Activated CD4-positive, alpha-beta T cell treated with anti-CD3 and anti-CD28 coated beads for 4 hours (primary cell): ENCODE results near the gene FAM135A.
"Not testable (repeated sequence)": the region's sequence is repeated elsewhere in the genome, so short reads cannot be mapped to it uniquely, and the experiment has no call there.

Experiments
- DNase-seq, 2 donors: peaks; one replicate each; pipeline ENCODE4 v3.0.0-alpha.2; 2020

FAM135A gene

GRCh38 chr6:70551566-70551965 lies 138.3 kb downstream of the FAM135A start:
- DNase-seq: no peak

- not testable (repeated sequence) for DNase-seq
Measured at GRCh38 chr6:70552286-70552940, 139.1 kb downstream of the FAM135A start.

- no peak for DNase-seq
Measured at GRCh38 chr6:70552974-70553373, 139.7 kb downstream of the FAM135A start.

GRCh38 chr6:70557998-70558397 lies 144.7 kb downstream of the FAM135A start:
- no peak for DNase-seq

DNA sequence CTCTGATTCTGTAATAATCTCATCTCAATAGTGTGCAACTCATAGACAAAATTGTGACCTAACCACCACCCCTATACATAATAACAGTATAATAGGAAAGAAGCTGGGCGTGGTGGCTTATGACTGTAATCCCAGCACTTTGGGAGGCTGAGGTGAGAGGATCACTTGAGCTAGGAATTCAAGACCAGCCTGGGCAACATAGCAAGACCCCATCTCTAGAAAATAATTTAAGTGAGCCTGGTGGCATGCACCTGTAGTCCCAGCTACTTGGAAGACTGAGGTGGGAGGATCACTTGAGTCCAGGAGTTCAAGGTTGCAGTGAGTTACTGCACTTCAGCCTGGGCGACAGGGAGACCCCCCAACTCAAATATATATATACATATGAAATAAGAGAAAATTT lies 149.1 kb downstream of the FAM135A start:
- not testable (repeated sequence) for DNase-seq

- DNase-seq: no peak
Measured at GRCh38 chr6:70563530-70563929, 150.2 kb downstream of the FAM135A start.

DNA sequence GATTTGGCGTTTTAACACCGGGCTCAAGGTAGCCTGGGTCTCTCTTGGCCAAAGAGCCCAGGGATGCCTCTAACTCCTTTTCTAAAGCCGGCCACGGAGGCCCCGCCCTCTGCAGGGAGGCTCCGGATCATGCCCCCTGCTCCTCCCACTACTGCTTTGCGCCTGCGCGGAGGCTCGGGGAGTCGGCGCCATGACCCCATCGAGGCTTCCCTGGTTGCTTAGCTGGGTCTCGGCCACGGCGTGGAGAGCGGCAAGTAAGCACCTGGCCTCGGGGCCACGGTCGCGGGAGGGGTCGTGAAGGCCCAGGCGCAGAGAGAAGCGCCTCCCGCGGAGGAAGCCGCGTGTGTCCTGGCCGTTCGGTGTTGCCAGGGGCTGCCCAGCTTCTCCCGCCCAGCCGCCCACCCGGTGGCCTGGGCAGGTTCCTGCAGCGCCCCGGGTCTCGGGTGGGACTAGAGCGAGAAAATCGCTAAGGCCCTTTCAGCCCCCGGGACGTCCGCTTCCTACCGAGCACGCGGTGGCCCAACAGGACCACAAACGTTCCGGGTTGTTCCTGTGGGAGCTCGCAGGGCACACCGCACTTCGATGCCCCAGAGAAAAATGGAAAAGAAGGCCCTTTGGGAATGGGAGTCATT lies 153.6 kb downstream of the FAM135A start, which contains the start of gene SDHAF4:
Gene SDHAF4, plus strand, starts transcription at position 180 of the 632 bp plus-strand sequence. Its CDS starts 11 bp downstream, at position 191.
- DNase-seq: peak; percentile 95

DNA sequence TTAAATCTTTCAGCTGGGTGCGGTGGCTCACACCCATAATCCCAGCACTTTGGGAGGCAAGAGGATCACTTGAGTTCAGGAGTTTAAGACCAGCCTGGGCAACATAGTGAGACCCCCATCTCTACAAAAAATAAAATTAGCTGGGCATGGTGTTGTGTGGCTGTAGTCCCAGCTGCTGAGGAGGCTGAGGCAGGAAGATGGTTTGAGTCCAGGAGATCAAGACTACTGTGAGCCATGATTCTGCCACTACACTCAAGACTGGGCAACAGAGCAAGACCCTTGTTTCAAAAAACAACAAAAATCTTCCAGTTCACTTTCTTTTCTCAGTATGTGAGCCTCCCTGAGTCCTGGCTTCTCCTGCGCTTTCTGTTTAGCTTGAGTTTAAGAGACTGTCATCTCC lies 161.3 kb downstream of the FAM135A start:
- DNase-seq: no peak

- DNase-seq: no peak
Measured at GRCh38 chr6:70575899-70576495, 162.7 kb downstream of the FAM135A start.

- DNase-seq: no peak
Measured at GRCh38 chr6:70586114-70586513, 172.8 kb downstream of the FAM135A start.

DNA sequence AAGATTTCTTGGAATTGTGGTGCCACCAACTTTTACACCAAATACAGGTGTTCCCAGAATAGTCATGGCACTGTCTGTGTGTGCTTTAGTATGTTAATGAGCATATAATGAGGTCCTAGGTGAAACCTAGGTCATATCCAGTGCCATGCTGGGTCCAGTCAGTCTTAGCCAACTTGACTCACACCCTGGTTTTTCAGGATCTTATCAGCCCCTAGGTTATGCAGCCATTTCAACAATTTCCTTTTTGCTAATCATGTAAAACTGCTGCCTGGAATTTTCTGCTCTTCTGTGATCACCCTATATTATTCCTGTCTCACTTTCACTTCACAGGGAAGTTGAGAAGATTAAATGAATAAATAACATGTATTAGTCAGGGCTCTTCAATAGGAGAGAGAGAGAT lies 177.1 kb downstream of the FAM135A start:
- DNase-seq: no peak

DNA sequence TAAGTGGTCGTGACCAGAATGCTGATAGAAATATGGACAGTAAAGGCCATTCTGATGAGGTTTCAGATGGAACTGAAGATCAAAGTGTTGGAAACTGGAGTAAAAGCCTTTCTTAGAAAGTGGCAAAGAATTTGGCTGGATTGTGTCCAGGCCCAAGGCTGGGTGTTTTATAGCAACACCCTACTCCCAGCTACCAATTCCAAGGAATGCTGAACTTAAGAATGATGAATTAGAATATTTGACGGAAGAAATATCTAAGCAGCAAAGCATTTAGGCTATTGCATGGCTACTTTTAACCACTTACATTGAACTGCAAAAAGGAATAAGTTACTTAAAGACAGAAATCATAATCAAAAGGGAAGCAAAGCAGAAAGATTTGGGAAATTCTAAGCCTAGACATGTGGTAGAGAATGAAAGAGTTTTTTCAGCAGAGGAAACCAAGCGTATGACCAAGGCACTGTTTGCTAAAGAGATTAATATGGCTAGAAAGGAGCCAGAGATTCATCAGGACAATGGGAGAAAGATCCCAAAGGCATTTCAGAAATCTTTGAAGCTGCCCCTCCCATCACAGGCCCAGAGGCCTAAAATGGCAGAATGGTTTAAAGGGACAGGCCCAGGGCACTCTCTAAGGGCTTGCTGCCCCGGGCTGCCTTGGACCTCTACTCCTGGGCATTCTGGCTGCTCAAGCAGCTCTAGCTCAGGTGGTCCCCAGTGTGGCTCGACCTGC lies 179.2 kb downstream of the FAM135A start:
- DNase-seq: no peak

GRCh38 chr6:70593118-70593486 lies 179.8 kb downstream of the FAM135A start:
- no peak for DNase-seq

DNA sequence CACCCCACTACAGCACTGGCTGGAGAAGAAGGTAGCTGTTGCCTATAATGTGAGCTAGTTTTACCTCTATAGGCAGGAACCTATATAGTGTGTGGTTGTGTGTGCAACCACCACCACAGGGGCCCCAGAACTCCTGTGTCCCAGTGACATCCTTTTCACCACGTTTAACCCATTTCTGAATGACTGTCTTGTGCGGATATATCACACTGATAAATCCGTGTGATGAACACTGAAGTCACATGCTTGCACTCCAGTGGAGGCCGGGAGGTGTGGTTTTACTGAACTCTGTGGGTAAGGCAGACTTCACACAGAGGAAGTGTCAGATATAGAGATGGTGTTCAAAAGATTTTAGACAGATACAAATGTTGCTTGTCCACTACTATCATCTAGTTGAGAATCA lies 185.9 kb downstream of the FAM135A start:
- DNase-seq: no peak

DNA sequence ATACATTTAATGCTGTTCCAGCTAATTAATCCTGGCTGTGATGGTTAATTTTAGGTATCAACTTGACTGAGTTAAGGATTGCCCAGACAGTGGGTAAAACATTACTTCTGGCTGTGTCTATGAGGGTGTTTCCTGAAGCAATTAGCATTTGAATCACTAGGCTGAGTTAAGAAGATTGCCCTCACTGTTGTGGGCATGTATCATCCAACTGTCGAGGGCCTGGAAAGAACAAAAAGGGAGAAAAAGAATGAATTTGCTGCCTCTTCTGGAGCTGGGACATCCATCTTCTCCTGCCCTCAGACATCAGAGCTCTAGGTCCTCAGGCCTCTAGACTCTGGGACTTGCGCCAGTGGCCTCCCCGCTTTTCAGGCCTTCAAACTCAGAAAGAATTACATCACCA lies 187.7 kb downstream of the FAM135A start:
- no peak for DNase-seq

DNA sequence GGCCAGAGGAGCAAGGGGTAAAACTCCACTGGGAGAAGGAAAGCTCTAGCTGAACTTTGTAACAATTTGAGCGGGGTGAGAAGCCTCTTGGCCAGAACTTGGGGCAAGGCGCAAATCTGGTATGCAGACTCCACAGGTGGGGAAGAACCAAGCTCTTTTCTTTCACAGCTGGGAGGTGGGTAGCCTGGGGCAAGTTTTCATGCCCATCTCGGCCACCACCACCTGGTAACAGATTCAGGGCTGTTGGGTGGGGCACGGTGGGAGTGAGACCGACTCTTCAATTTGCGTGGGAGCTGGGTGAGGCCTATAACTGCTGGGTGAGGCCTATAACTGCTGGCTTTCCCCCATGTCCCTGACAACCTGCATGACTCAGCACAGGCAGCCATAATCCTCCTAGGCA lies 190.9 kb downstream of the FAM135A start:
- no peak for DNase-seq

DNA sequence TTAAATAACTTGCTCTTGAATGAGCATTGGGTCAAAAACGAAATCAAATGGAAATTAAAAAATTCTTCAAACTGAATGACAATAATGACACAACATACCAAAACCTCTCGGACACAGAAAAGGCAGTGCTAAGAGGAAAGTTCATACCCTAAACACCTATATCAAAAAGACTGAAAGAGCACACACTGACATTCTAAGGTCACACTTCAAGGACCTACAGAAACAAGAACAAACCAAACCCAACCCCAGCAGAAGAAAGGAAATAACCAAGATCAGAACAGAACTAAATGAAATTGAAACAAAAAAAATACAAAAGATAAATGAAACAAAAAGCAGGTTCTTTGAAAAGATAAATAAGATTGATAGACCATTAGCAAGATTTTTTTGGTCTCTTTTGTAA lies 194.1 kb downstream of the FAM135A start:
- DNase-seq: not testable (repeated sequence)

- not testable (repeated sequence) for DNase-seq
Measured at GRCh38 chr6:70609181-70609580, 195.9 kb downstream of the FAM135A start.
